ENCODE data around the gene MYO10. TPM values are rescaled to one million over a fixed set of nuclear protein-coding genes. Genes with fewer than 3 reads are reported as not detected.

MYO10 gene
- total RNA-seq, 4 donors from 2014 or later: 51.6 to 190 (median 72.9) TPM

GRCh38 chr5:16809010-16809394, 127.1 kb downstream of the MYO10 start:
- Histone ChIP-seq H3K27ac (no peak overlapping the region), H3K4me3 (no peak overlapping the region), H3K4me1 (peaks cover 8 to 28% (median 13%) of the 10 kb centered on the region in 4 donors), H3K36me3 (no peaks in the 10 kb centered on the region), H3K9me3 (no peaks in the 10 kb centered on the region), H3K27me3 (no peaks in the 10 kb centered on the region)
- DNase-seq: no peak
- 86 to 93% methylated on average over 3 to 11 of the region's 11 CpGs for WGBS, 2 donors (ENCODE audit: low coverage in 1 of 2)
- intact Hi-C loops (cut with DNase I; ENCODE audit: low total_unique reads): no loop called here
- TF ChIP-seq CTCF (IDR thresholded peaks at IDR 0.05): no peak
- TF ChIP-seq POLR2AphosphoS5 (IDR thresholded peaks at IDR 0.05): no peak
- no peak for TF ChIP-seq POLR2A (IDR thresholded peaks at IDR 0.05)
- no peak for TF ChIP-seq EP300 (IDR thresholded peaks at IDR 0.05; ENCODE audit: low read depth)
- in situ Hi-C loops (cut with MboI; ENCODE audit: low pct_ligation_motif_present in 1 of 4, low pct_unique_long_range_greater_than_20kb in 1 of 4, low sequenced_read_pairs in 3 of 4): no loop called here

GRCh38 chr5:16808021-16808420, 128.1 kb downstream of the MYO10 start:
- Histone ChIP-seq H3K27ac (no peak overlapping the region), H3K36me3 (no peaks in the 10 kb centered on the region), H3K4me1 (peaks cover 8 to 23% (median 13%) of the 10 kb centered on the region in 4 donors), H3K9me3 (no peaks in the 10 kb centered on the region), H3K4me3 (no peak overlapping the region), H3K27me3 (no peaks in the 10 kb centered on the region)
- DNase-seq: no peak
- TF ChIP-seq EP300 (IDR thresholded peaks at IDR 0.05; ENCODE audit: low read depth): no peak
- no peak for TF ChIP-seq POLR2A (IDR thresholded peaks at IDR 0.05)
- TF ChIP-seq CTCF (IDR thresholded peaks at IDR 0.05): no peak
- TF ChIP-seq POLR2AphosphoS5 (IDR thresholded peaks at IDR 0.05): no peak
- in situ Hi-C loops (cut with MboI; ENCODE audit: low pct_ligation_motif_present in 1 of 4, low pct_unique_long_range_greater_than_20kb in 1 of 4, low sequenced_read_pairs in 3 of 4): no loop called here
- intact Hi-C loops (cut with DNase I; ENCODE audit: low total_unique reads): no loop called here
- WGBS, 2 donors (ENCODE audit: low coverage in 1 of 2): 92% methylated on average over 2 to 7 of the region's 7 CpGs

- 82 to 94% methylated on average over 5 of the region's 5 CpGs for WGBS, 2 donors (ENCODE audit: low coverage in 1 of 2)
- no peak for DNase-seq
- H3K36me3 ChIP-seq: no peaks in the 10 kb centered on the region
- no peak overlapping the region for H3K27ac ChIP-seq
- in situ Hi-C loops (cut with MboI; ENCODE audit: low pct_ligation_motif_present in 1 of 4, low pct_unique_long_range_greater_than_20kb in 1 of 4, low sequenced_read_pairs in 3 of 4): no loop called here
- peaks cover 8 to 18% (median 12%) of the 10 kb centered on the region in 4 donors for H3K4me1 ChIP-seq
- H3K27me3 ChIP-seq: no peaks in the 10 kb centered on the region
- TF ChIP-seq POLR2A (IDR thresholded peaks at IDR 0.05) (no peak), EP300 (IDR thresholded peaks at IDR 0.05; ENCODE audit: low read depth) (no peak), POLR2AphosphoS5 (IDR thresholded peaks at IDR 0.05) (no peak), CTCF (IDR thresholded peaks at IDR 0.05) (no peak)
- H3K9me3 ChIP-seq: no peaks in the 10 kb centered on the region
- intact Hi-C loops (cut with DNase I; ENCODE audit: low total_unique reads): no loop called here
- H3K4me3 ChIP-seq: no peak overlapping the region
These were observed 128.6 kb downstream of the MYO10 start for GRCh38 chr5:16807547-16807864.

GRCh38 chr5:16806711-16807546, 129.2 kb downstream of the MYO10 start:
- no peak overlapping the region for H3K4me3 ChIP-seq
- TF ChIP-seq POLR2AphosphoS5 (IDR thresholded peaks at IDR 0.05) (no peak), EP300 (IDR thresholded peaks at IDR 0.05; ENCODE audit: low read depth) (no peak), POLR2A (IDR thresholded peaks at IDR 0.05) (no peak), CTCF (IDR thresholded peaks at IDR 0.05) (no peak)
- H3K27ac ChIP-seq: no peak overlapping the region
- in situ Hi-C loops (cut with MboI; ENCODE audit: low pct_ligation_motif_present in 1 of 4, low pct_unique_long_range_greater_than_20kb in 1 of 4, low sequenced_read_pairs in 3 of 4): no loop called here
- DNase-seq: no peak
- H3K9me3 ChIP-seq: no peaks in the 10 kb centered on the region
- intact Hi-C loops (cut with DNase I; ENCODE audit: low total_unique reads): no loop called here
- WGBS, 2 donors (ENCODE audit: low coverage in 1 of 2): 69 to 85% methylated on average over 12 of the region's 12 CpGs
- H3K4me1 ChIP-seq: peaks cover 8 to 15% (median 10%) of the 10 kb centered on the region in 4 donors
- no peaks in the 10 kb centered on the region for H3K36me3 ChIP-seq
- no peaks in the 10 kb centered on the region for H3K27me3 ChIP-seq
